Daoy (cell line): ENCODE results near the gene ANXA10. TPM values are rescaled to one million over a fixed set of nuclear protein-coding genes. Genes with fewer than 3 reads are reported as not detected.
A peak's percentile ranks its signal among the peaks of the same experiment; 100 is the strongest.
"Not testable (repeated sequence)": the region's sequence is repeated elsewhere in the genome, so short reads cannot be mapped to it uniquely, and the experiment has no call there.

Source experiments
- DNase-seq: peaks from one replicate; pipeline ENCODE4 v3.0.0-alpha.2; 2015; ENCODE audit warnings: low read depth
- total RNA-seq: library from RNA; depleted of rRNA; stranded (reverse); fragments of >200 nt; shearing (Covaris generic); gene quantifications from 2 replicates; pipeline ENCODE4 v1.2.3, GENCODE V29; 2014

ANXA10 gene
- total RNA-seq, 1 experiment from 2014 or later: 4.3 TPM

GRCh38 chr4:168119100-168119499, 26.8 kb downstream of the ANXA10 start:
- DNase-seq: no peak

GRCh38 chr4:168119890-168120289, 27.6 kb downstream of the ANXA10 start:
- no peak for DNase-seq

GRCh38 chr4:168120811-168121210, 28.5 kb downstream of the ANXA10 start:
- no peak for DNase-seq

- peak; percentile 10 for DNase-seq
Measured at GRCh38 chr4:168124008-168124641, 31.8 kb downstream of the ANXA10 start.

- no peak for DNase-seq
Measured at GRCh38 chr4:168126952-168127351, 34.6 kb downstream of the ANXA10 start.

- DNase-seq: no peak
Measured at GRCh38 chr4:168128601-168129000, 36.3 kb downstream of the ANXA10 start.

- DNase-seq: no peak
Measured at GRCh38 chr4:168129046-168129772, 36.9 kb downstream of the ANXA10 start.

GRCh38 chr4:168129802-168130201, 37.5 kb downstream of the ANXA10 start:
- no peak for DNase-seq

- DNase-seq: no peak
Measured at GRCh38 chr4:168131196-168131595, 38.9 kb downstream of the ANXA10 start.

- DNase-seq: no peak
Measured at GRCh38 chr4:168134651-168135050, 42.3 kb downstream of the ANXA10 start.

- not testable (repeated sequence) for DNase-seq
Measured at GRCh38 chr4:168135860-168136259, 43.5 kb downstream of the ANXA10 start.

- DNase-seq: not testable (repeated sequence)
Measured at GRCh38 chr4:168137695-168138094, 45.4 kb downstream of the ANXA10 start.

GRCh38 chr4:168138143-168138542, 45.8 kb downstream of the ANXA10 start:
- DNase-seq: peak; percentile 56

- peak; percentile 29 for DNase-seq
Measured at GRCh38 chr4:168139336-168139735, 47.0 kb downstream of the ANXA10 start.

- no peak for DNase-seq
Measured at GRCh38 chr4:168141733-168142132, 49.4 kb downstream of the ANXA10 start.

GRCh38 chr4:168143601-168144000, 51.3 kb downstream of the ANXA10 start:
- DNase-seq: no peak

- no peak for DNase-seq
Measured at GRCh38 chr4:168150420-168151050, 58.2 kb downstream of the ANXA10 start.

GRCh38 chr4:168151327-168151726, 59.0 kb downstream of the ANXA10 start:
- DNase-seq: no peak

GRCh38 chr4:168152837-168153500, 60.6 kb downstream of the ANXA10 start:
- DNase-seq: no peak

- peak; percentile 44 for DNase-seq
Measured at GRCh38 chr4:168153596-168154440, 61.5 kb downstream of the ANXA10 start.

- DNase-seq: no peak
Measured at GRCh38 chr4:168154546-168155277, 62.4 kb downstream of the ANXA10 start.
